Keratinocyte (primary cell): ENCODE results near the gene DENND6A. TPM values are rescaled to one million over a fixed set of nuclear protein-coding genes. Genes with fewer than 3 reads are reported as not detected.

ENCODE experiments used
- DNase-seq: peaks from one replicate; pipeline ENCODE4 v3.0.0-alpha.2; 2011; ENCODE audit warnings: low read depth, missing footprints, low spot score
- FAIRE-seq: peaks from 2 replicates; lab custom pipeline; 2011; peaks lifted over from hg19 to GRCh38; lab: Jason Lieb, UNC
- H2AFZ ChIP-seq: 2 replicates; pipeline ENCODE4 v1.6.0; 2012; ENCODE audit warnings: low read length, control low read depth, inconsistent platforms; ENCODE audit not compliant: control insufficient read depth
- H3K27ac ChIP-seq: 2 replicates; pipeline ENCODE4 v1.5.1; 2011; ENCODE audit warnings: low read length; ENCODE audit not compliant: control insufficient read depth, insufficient read depth
- H3K27me3 ChIP-seq: 3 replicates; pipeline ENCODE4 v1.6.0; 2011; ENCODE audit warnings: low read length; ENCODE audit not compliant: control insufficient read depth, insufficient read depth; ENCODE audit errors: extremely low read depth
- H3K36me3 ChIP-seq, 2 experiments: 2 replicates in 1 of 2; 3 replicates in 1 of 2; pipeline ENCODE4 v1.5.1; 2011; ENCODE audit warnings: low read length in 2 of 2, mild to moderate bottlenecking in 1 of 2; ENCODE audit not compliant: control insufficient read depth in 2 of 2, insufficient read depth in 2 of 2; ENCODE audit errors: extremely low read depth in 1 of 2
- H3K4me1 ChIP-seq: 3 replicates; pipeline ENCODE4 v1.5.1; 2011; ENCODE audit warnings: low read length; ENCODE audit not compliant: control insufficient read depth, insufficient read depth; ENCODE audit errors: extremely low read depth
- H3K4me2 ChIP-seq: 3 replicates; pipeline ENCODE4 v1.6.0; 2011; ENCODE audit warnings: low read depth, low read length; ENCODE audit not compliant: control insufficient read depth, insufficient read depth; ENCODE audit errors: extremely low read depth
- H3K4me3 ChIP-seq, 3 experiments: fragments of 200-600 bp in 1 of 3; sonication (generic) in 1 of 3; 2 replicates in 2 of 3; 3 replicates in 1 of 3; pipeline ENCODE4 v1.5.1; 2011 to 2016; ENCODE audit warnings: low read length in 3 of 3, mild to moderate bottlenecking in 3 of 3, control low read depth in 2 of 3, inconsistent platforms in 1 of 3, low read depth in 1 of 3, mixed read lengths in 1 of 3, mixed run types in 1 of 3, moderate library complexity in 1 of 3; ENCODE audit not compliant: control insufficient read depth in 2 of 3, insufficient read depth in 2 of 3; ENCODE audit errors: extremely low read depth in 1 of 3
- H3K79me2 ChIP-seq: 2 replicates; pipeline ENCODE4 v1.6.0; 2012; ENCODE audit warnings: low read length; ENCODE audit not compliant: control insufficient read depth, insufficient read depth
- H3K9ac ChIP-seq: 3 replicates; pipeline ENCODE4 v1.6.0; 2011; ENCODE audit warnings: low read length; ENCODE audit not compliant: control insufficient read depth, insufficient read depth; ENCODE audit errors: extremely low read depth
- H3K9me1 ChIP-seq: 3 replicates; pipeline ENCODE4 v1.6.0; 2011; ENCODE audit warnings: low read length; ENCODE audit not compliant: control insufficient read depth, insufficient read depth; ENCODE audit errors: extremely low read depth
- H3K9me3 ChIP-seq: 2 replicates; pipeline ENCODE4 v1.5.1; 2012; ENCODE audit warnings: low read depth, low read length; ENCODE audit not compliant: control insufficient read depth
- H4K20me1 ChIP-seq: 3 replicates; pipeline ENCODE4 v1.6.0; 2011; ENCODE audit warnings: low read length; ENCODE audit not compliant: control insufficient read depth, insufficient read depth; ENCODE audit errors: extremely low read depth
- CTCF ChIP-seq, 3 experiments: IDR thresholded peaks in 1 of 3; conservative IDR thresholded peaks in 1 of 3; optimal IDR thresholded peaks in 1 of 3; 2 replicates in 2 of 3; 3 replicates in 1 of 3; pipeline versions ENCODE3 to v1.5.1; 2011; ENCODE audit warnings: low read length in 3 of 3, mild to moderate bottlenecking in 3 of 3, moderate library complexity in 2 of 3, control low read depth in 1 of 3, inconsistent platforms in 1 of 3; ENCODE audit not compliant: insufficient read depth in 2 of 3; ENCODE audit errors: extremely low read depth in 1 of 3
- EZH2 ChIP-seq: IDR thresholded peaks from one replicate; pipeline ENCODE4 v1.6.1; 2012; ENCODE audit warnings: inconsistent platforms, mild to moderate bottlenecking, low read length, moderate library complexity
- dilution Hi-C: fragments of 300-500 bp; cut with MboI; formaldehyde crosslinking; loops from one replicate; pipeline ENCODE4 v1.7.0; 2020; ENCODE audit warnings: low sequenced_read_pairs; ENCODE audit not compliant: extremely low pct_ligation_motif_present
- polyA plus RNA-seq, 5 experiments: library from polyadenylated mRNA; depleted of rRNA in 3 of 5; stranded (reverse) in 3 of 5; stranded (forward) in 1 of 5; unstranded in 1 of 5; fragments of >200 nt; gene quantifications; 1 replicate in 1 of 5; 2 replicates in 3 of 5; 3 replicates in 1 of 5; pipeline versions ENCODE4 v1.2.1 to v1.2.3, GENCODE V29; 2011 to 2012; ENCODE audit warnings: missing spikeins in 2 of 5, low read depth in 1 of 5, low replicate concordance in 1 of 5

Gene DENND6A
- polyA plus RNA-seq, 1 donor (not counting 4 experiments of a cell fraction or from before 2014, with no cell fraction given), result 22.8 TPM

- dilution Hi-C loops, result no loop called here
- H3K9me3 ChIP-seq, result no peaks in the 10 kb centered on the region
- H3K4me2 ChIP-seq, result no peak overlapping the region
- H3K4me1 ChIP-seq, result no peaks in the 10 kb centered on the region
- no peaks in the 10 kb centered on the region for H3K9me1 ChIP-seq
- H3K4me3 ChIP-seq, result no peak overlapping the region
- no peaks in the 10 kb centered on the region for H3K27me3 ChIP-seq
- peaks cover 1 to 14% of the 10 kb centered on the region in 2 experiments for H3K36me3 ChIP-seq
- H4K20me1 ChIP-seq, result no peaks in the 10 kb centered on the region
- H3K79me2 ChIP-seq, result peaks cover 79% of the 10 kb centered on the region
- no peak overlapping the region for H3K9ac ChIP-seq
- no peak overlapping the region for H2AFZ ChIP-seq
- FAIRE-seq (no peak), DNase-seq (no peak)
- no peak overlapping the region for H3K27ac ChIP-seq
- TF ChIP-seq EZH2, result no peak
- no peak for TF ChIP-seq CTCF (optimal IDR thresholded peaks at IDR 0.05 in 1 of 3, IDR thresholded peaks at IDR 0.05 in 1 of 3, conservative IDR thresholded peaks at IDR 0.05 in 1 of 3; ENCODE audit: extremely low read depth in 1 of 3, insufficient read depth in 2 of 3, low read length in 3 of 3)
Observed at GRCh38 chr3:57681691-57682090, 11.2 kb downstream of the DENND6A start.

- H3K4me3 ChIP-seq, result no peak overlapping the region
- H3K9me1 ChIP-seq, result no peaks in the 10 kb centered on the region
- no peaks in the 10 kb centered on the region for H3K9me3 ChIP-seq
- no peak overlapping the region for H2AFZ ChIP-seq
- H3K4me1 ChIP-seq, result no peaks in the 10 kb centered on the region
- H3K79me2 ChIP-seq, result peaks cover 72% of the 10 kb centered on the region
- no peaks in the 10 kb centered on the region for H4K20me1 ChIP-seq
- dilution Hi-C loops, result no loop called here
- H3K27ac ChIP-seq, result no peak overlapping the region
- FAIRE-seq, result no peak
- no peak for TF ChIP-seq CTCF (optimal IDR thresholded peaks at IDR 0.05 in 1 of 3, IDR thresholded peaks at IDR 0.05 in 1 of 3, conservative IDR thresholded peaks at IDR 0.05 in 1 of 3; ENCODE audit: extremely low read depth in 1 of 3, insufficient read depth in 2 of 3, low read length in 3 of 3)
- no peak for TF ChIP-seq EZH2
- no peaks in the 10 kb centered on the region for H3K27me3 ChIP-seq
- no peak overlapping the region for H3K4me2 ChIP-seq
- no peak overlapping the region for H3K9ac ChIP-seq
- peaks cover 1 to 14% of the 10 kb centered on the region in 2 experiments for H3K36me3 ChIP-seq
- DNase-seq, result no peak
Observed at GRCh38 chr3:57680046-57680445, 12.8 kb downstream of the DENND6A start.
